GM12878 (cell line): ENCODE measurements around the gene SERTAD2. TPM values are rescaled to one million over a fixed set of nuclear protein-coding genes. Genes with fewer than 3 reads are reported as not detected.

Source experiments
- ASH2L ChIP-seq: fragments of 300-600, 200-600 bp; sonication (generic); IDR thresholded peaks from 2 replicates; pipeline ENCODE4 v1.6.1; 2017; ENCODE audit warnings: low read depth, mild to moderate bottlenecking, borderline replicate concordance
- BCL11A ChIP-seq: IDR thresholded peaks from 2 replicates; pipeline ENCODE4 v1.6.1; 2011; ENCODE audit warnings: low read depth, low read length
- BCLAF1 ChIP-seq: fragments of 450-650 bp; IDR thresholded peaks from 2 replicates; pipeline ENCODE4 v1.6.1; 2017; ENCODE audit warnings: antibody characterized with exemption, mild to moderate bottlenecking, moderate library complexity
- BHLHE40 ChIP-seq, 2 experiments: fragments of 450-650 bp in 1 of 2; IDR thresholded peaks; 2 replicates each; pipeline ENCODE4 v1.6.1; 2011 to 2017; ENCODE audit warnings: low read depth in 2 of 2, borderline replicate concordance in 1 of 2, improper control_type of control experiment in 1 of 2, low read length in 1 of 2, mild to moderate bottlenecking in 1 of 2
- CREM ChIP-seq: IDR thresholded peaks from 2 replicates; pipeline ENCODE4 v1.6.1; 2014; ENCODE audit warnings: antibody characterized with exemption, low read depth
- ETV6 ChIP-seq, 2 experiments: fragments of 450-650 bp in 1 of 2; IDR thresholded peaks in 1 of 2; conservative IDR thresholded peaks in 1 of 2; 2 replicates each; pipeline ENCODE4 v1.6.1; 2014; ENCODE audit warnings: antibody characterized with exemption in 1 of 2, borderline replicate concordance in 1 of 2, low read depth in 1 of 2, mild to moderate bottlenecking in 1 of 2, moderate library complexity in 1 of 2
- HDAC2 ChIP-seq: fragments of 200-600 bp; sonication (generic); IDR thresholded peaks from 2 replicates; pipeline ENCODE4 v1.6.1; 2017
- JUNB ChIP-seq: IDR thresholded peaks from 2 replicates; pipeline ENCODE4 v1.6.1; 2016; ENCODE audit warnings: antibody characterized with exemption, mild to moderate bottlenecking
- KAT2A ChIP-seq: conservative IDR thresholded peaks from 2 replicates; pipeline ENCODE4 v1.6.1; 2011; ENCODE audit warnings: low read depth, low read length; ENCODE audit not compliant: control insufficient read depth
- LARP7 ChIP-seq: fragments of 450-650 bp; IDR thresholded peaks from 2 replicates; pipeline ENCODE4 v1.6.1; 2017; ENCODE audit warnings: mild to moderate bottlenecking
- PAX8 ChIP-seq: fragments of 450-650 bp; IDR thresholded peaks from 2 replicates; pipeline ENCODE4 v1.6.1; 2017; ENCODE audit warnings: mild to moderate bottlenecking, moderate library complexity
- RCOR1 ChIP-seq: conservative IDR thresholded peaks from 2 replicates; pipeline ENCODE4 v1.6.1; 2012; ENCODE audit warnings: low read depth, low read length, improper control_type of control experiment
- SREBF2 ChIP-seq: IDR thresholded peaks from 2 replicates; pipeline ENCODE4 v1.6.1; 2012; ENCODE audit warnings: mild to moderate bottlenecking, low read length
- TARDBP ChIP-seq: IDR thresholded peaks from 2 replicates; pipeline ENCODE4 v1.6.1; 2016; ENCODE audit warnings: borderline replicate concordance
- TCF3 ChIP-seq: IDR thresholded peaks from 2 replicates; pipeline ENCODE4 v1.6.1; 2012; ENCODE audit warnings: low read depth, mild to moderate bottlenecking, low read length, borderline replicate concordance; ENCODE audit not compliant: insufficient read depth
- YY1 ChIP-seq: IDR thresholded peaks from 2 replicates; pipeline ENCODE4 v1.6.1; 2011; ENCODE audit warnings: low read depth, mild to moderate bottlenecking, low read length
- ZBED1 ChIP-seq: IDR thresholded peaks from 2 replicates; pipeline ENCODE4 v1.6.1; 2016; ENCODE audit warnings: borderline replicate concordance
- ZBTB4 ChIP-seq: fragments of 450-650 bp; formaldehyde crosslinking; IDR thresholded peaks from 2 replicates; pipeline ENCODE4 v1.4.0; 2022; ENCODE audit warnings: mild to moderate bottlenecking, moderate library complexity
- ZNF622 ChIP-seq: fragments of 450-650 bp; IDR thresholded peaks from 2 replicates; pipeline ENCODE4 v1.6.1; 2017; ENCODE audit warnings: mild to moderate bottlenecking, inconsistent platforms
- ZSCAN29 ChIP-seq: fragments of 450-650 bp; IDR thresholded peaks from 2 replicates; pipeline ENCODE4 v1.6.1; 2017; ENCODE audit warnings: mild to moderate bottlenecking, moderate library complexity
- polyA plus RNA-seq, 11 experiments: library from polyadenylated mRNA; depleted of rRNA in 4 of 11; unstranded in 6 of 11; stranded (reverse) in 5 of 11; fragments of >200 nt; fragmentation: Nextera tagmentation in 4 of 11; fragmentation: Illumina TruSeq in 1 of 11; extraction: Ambion mirVana in 4 of 11; extraction: Trizol in 1 of 11; gene quantifications; 1 replicate in 1 of 11; 2 replicates in 10 of 11; pipeline versions ENCODE4 v1.2.1 to v1.2.3, GENCODE V29; 2011 to 2016; ENCODE audit warnings: inconsistent platforms in 2 of 11, missing spikeins in 2 of 11, low read depth in 1 of 11
- total RNA-seq, 4 experiments: library from RNA; depleted of rRNA in 3 of 4; stranded (reverse); fragments of >200 nt in 3 of 4; fragmentation: Illumina TruSeq in 1 of 4; extraction: Trizol in 1 of 4; gene quantifications; 2 replicates each; pipeline versions ENCODE4 v1.2.1 to v1.2.3, GENCODE V29; 2013 to 2021
- TF ChIP-seq, protein P1 (sequence below): fragments of 450-650 bp; IDR thresholded peaks from 2 replicates; pipeline ENCODE4 v1.6.1; 2016; ENCODE audit warnings: mild to moderate bottlenecking
- TF ChIP-seq, protein P2 (sequence below): IDR thresholded peaks from 2 replicates; pipeline ENCODE4 v1.6.1; 2012; ENCODE audit warnings: low read depth, low read length, improper control_type of control experiment

SERTAD2 gene
- total and polyA plus RNA-seq, 10 of the 15 experiments (the other 5 are each of a cell fraction or from before 2014, with no cell fraction given), result 7.9 to 28.7 (median 20.1) TPM

- no peak for TF ChIP-seq RCOR1
- TF ChIP-seq ETV6 (conservative IDR thresholded peaks at IDR 0.05 in 1 of 2, IDR thresholded peaks at IDR 0.05 in 1 of 2; ENCODE audit: borderline replicate concordance in 1 of 2, low read depth in 1 of 2), result no peak
- TF ChIP-seq PAX8, result no peak
- no peak for TF ChIP-seq ZBED1
- no peak for TF ChIP-seq ASH2L
- TF ChIP-seq LARP7, result 0 out of 2 replicates have a peak, but pooled peaks have one; percentile 21
- no peak for TF ChIP-seq TARDBP
- no peak for TF ChIP-seq BCL11A
- peak; percentile 79; the same call in 1 of the 2 replicates for TF ChIP-seq YY1
- TF ChIP-seq, protein P1, sequence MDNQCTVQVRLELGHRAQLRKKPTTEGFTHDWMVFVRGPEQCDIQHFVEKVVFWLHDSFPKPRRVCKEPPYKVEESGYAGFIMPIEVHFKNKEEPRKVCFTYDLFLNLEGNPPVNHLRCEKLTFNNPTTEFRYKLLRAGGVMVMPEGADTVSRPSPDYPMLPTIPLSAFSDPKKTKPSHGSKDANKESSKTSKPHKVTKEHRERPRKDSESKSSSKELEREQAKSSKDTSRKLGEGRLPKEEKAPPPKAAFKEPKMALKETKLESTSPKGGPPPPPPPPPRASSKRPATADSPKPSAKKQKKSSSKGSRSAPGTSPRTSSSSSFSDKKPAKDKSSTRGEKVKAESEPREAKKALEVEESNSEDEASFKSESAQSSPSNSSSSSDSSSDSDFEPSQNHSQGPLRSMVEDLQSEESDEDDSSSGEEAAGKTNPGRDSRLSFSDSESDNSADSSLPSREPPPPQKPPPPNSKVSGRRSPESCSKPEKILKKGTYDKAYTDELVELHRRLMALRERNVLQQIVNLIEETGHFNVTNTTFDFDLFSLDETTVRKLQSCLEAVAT, result peak; percentile 27; the same call in 1 of the 2 replicates
- TF ChIP-seq ZNF622, result no peak
- no peak for TF ChIP-seq TCF3
- peak; percentile 73 to 95; a peak in 3 of 4 replicates for TF ChIP-seq BHLHE40 (IDR thresholded peaks at IDR 0.05; ENCODE audit: borderline replicate concordance in 1 of 2, low read depth in 2 of 2, low read length in 1 of 2)
- TF ChIP-seq, protein P2, sequence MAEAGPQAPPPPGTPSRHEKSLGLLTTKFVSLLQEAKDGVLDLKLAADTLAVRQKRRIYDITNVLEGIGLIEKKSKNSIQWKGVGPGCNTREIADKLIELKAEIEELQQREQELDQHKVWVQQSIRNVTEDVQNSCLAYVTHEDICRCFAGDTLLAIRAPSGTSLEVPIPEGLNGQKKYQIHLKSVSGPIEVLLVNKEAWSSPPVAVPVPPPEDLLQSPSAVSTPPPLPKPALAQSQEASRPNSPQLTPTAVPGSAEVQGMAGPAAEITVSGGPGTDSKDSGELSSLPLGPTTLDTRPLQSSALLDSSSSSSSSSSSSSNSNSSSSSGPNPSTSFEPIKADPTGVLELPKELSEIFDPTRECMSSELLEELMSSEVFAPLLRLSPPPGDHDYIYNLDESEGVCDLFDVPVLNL, result no peak
- TF ChIP-seq JUNB, result no peak
- no peak for TF ChIP-seq KAT2A
- no peak for TF ChIP-seq SREBF2
- TF ChIP-seq ZBTB4, result no peak
- no peak for TF ChIP-seq ZSCAN29
- TF ChIP-seq CREM, result 0 out of 2 replicates have a peak, but pooled peaks have one; percentile 4
- no peak for TF ChIP-seq HDAC2
- no peak for TF ChIP-seq BCLAF1
Measured at GRCh38 chr2:64653109-64654062, at the start of gene SERTAD2 (continued).
